ENCODE measurements around the gene COL23A1. TPM values are rescaled to one million over a fixed set of nuclear protein-coding genes. Genes with fewer than 3 reads are reported as not detected.

COL23A1 gene
- total RNA-seq, 1 experiment from 2014 or later, result 5.7 TPM

GRCh38 chr5:178547052-178547666 is 43.0 kb downstream of the COL23A1 start:
- Histone ChIP-seq H3K27me3 (ENCODE audit: low read length) (no peaks in the 10 kb centered on the region), H3K9me3 (ENCODE audit: low read length) (no peaks in the 10 kb centered on the region), H4K20me1 (ENCODE audit: insufficient read depth, low read depth, low read length) (no peaks in the 10 kb centered on the region), H3K9ac (ENCODE audit: low read length) (no peak overlapping the region), H2AFZ (ENCODE audit: low read length) (no peak overlapping the region), H3K27ac (ENCODE audit: low read length) (no peak overlapping the region), H3K4me3 (ENCODE audit: low read length) (no peak overlapping the region), H3K79me2 (ENCODE audit: low read length) (no peaks in the 10 kb centered on the region), H3K4me2 (ENCODE audit: low read depth, low read length, poor library complexity, severe bottlenecking) (no peak overlapping the region), H3K36me3 (ENCODE audit: insufficient read depth, low read length) (no peaks in the 10 kb centered on the region), H3K9me2 (replicated peaks; ENCODE audit: insufficient read depth, low read length) (no peaks in the 10 kb centered on the region), H3K4me1 (ENCODE audit: low read length) (peaks cover 3% of the 10 kb centered on the region; the same call in 1 of the 2 replicates)
- DNase-seq, result peak; percentile 50

- no peaks in the 10 kb centered on the region for H4K20me1 ChIP-seq (ENCODE audit: insufficient read depth, low read depth, low read length)
- no peaks in the 10 kb centered on the region for H3K9me3 ChIP-seq (ENCODE audit: low read length)
- H3K79me2 ChIP-seq (ENCODE audit: low read length), result no peaks in the 10 kb centered on the region
- no peak overlapping the region for H2AFZ ChIP-seq (ENCODE audit: low read length)
- H3K9me2 ChIP-seq (replicated peaks; ENCODE audit: insufficient read depth, low read length), result no peaks in the 10 kb centered on the region
- H3K4me1 ChIP-seq (ENCODE audit: low read length), result peaks cover 3% of the 10 kb centered on the region; the same call in 1 of the 2 replicates
- H3K4me3 ChIP-seq (ENCODE audit: low read length), result no peak overlapping the region
- no peaks in the 10 kb centered on the region for H3K27me3 ChIP-seq (ENCODE audit: low read length)
- no peaks in the 10 kb centered on the region for H3K36me3 ChIP-seq (ENCODE audit: insufficient read depth, low read length)
- DNase-seq, result no peak
- H3K27ac ChIP-seq (ENCODE audit: low read length), result no peak overlapping the region
- no peak overlapping the region for H3K9ac ChIP-seq (ENCODE audit: low read length)
- H3K4me2 ChIP-seq (ENCODE audit: low read depth, low read length, poor library complexity, severe bottlenecking), result no peak overlapping the region
Observed at GRCh38 chr5:178546675-178547033, 43.5 kb downstream of the COL23A1 start.

GRCh38 chr5:178545941-178546674 is 44.1 kb downstream of the COL23A1 start:
- H3K4me2 ChIP-seq (ENCODE audit: low read depth, low read length, poor library complexity, severe bottlenecking), result no peak overlapping the region
- H3K36me3 ChIP-seq (ENCODE audit: insufficient read depth, low read length), result no peaks in the 10 kb centered on the region
- H3K27me3 ChIP-seq (ENCODE audit: low read length), result no peaks in the 10 kb centered on the region
- no peaks in the 10 kb centered on the region for H3K9me3 ChIP-seq (ENCODE audit: low read length)
- no peak overlapping the region for H2AFZ ChIP-seq (ENCODE audit: low read length)
- H3K9me2 ChIP-seq (replicated peaks; ENCODE audit: insufficient read depth, low read length), result no peaks in the 10 kb centered on the region
- no peak for DNase-seq
- H3K79me2 ChIP-seq (ENCODE audit: low read length), result no peaks in the 10 kb centered on the region
- H3K9ac ChIP-seq (ENCODE audit: low read length), result no peak overlapping the region
- no peak overlapping the region for H3K4me3 ChIP-seq (ENCODE audit: low read length)
- H3K27ac ChIP-seq (ENCODE audit: low read length), result no peak overlapping the region
- H4K20me1 ChIP-seq (ENCODE audit: insufficient read depth, low read depth, low read length), result no peaks in the 10 kb centered on the region
- peaks cover 3% of the 10 kb centered on the region; the same call in 1 of the 2 replicates for H3K4me1 ChIP-seq (ENCODE audit: low read length)

GRCh38 chr5:178545176-178545575 is 45.0 kb downstream of the COL23A1 start:
- DNase-seq, result no peak
- Histone ChIP-seq H3K9ac (ENCODE audit: low read length) (no peak overlapping the region), H3K27me3 (ENCODE audit: low read length) (no peaks in the 10 kb centered on the region), H3K4me2 (ENCODE audit: low read depth, low read length, poor library complexity, severe bottlenecking) (no peak overlapping the region), H3K79me2 (ENCODE audit: low read length) (no peaks in the 10 kb centered on the region), H3K27ac (ENCODE audit: low read length) (no peak overlapping the region), H4K20me1 (ENCODE audit: insufficient read depth, low read depth, low read length) (no peaks in the 10 kb centered on the region), H3K4me1 (ENCODE audit: low read length) (peaks cover 3% of the 10 kb centered on the region; the same call in 1 of the 2 replicates), H3K36me3 (ENCODE audit: insufficient read depth, low read length) (no peaks in the 10 kb centered on the region), H3K9me3 (ENCODE audit: low read length) (no peaks in the 10 kb centered on the region), H3K4me3 (ENCODE audit: low read length) (no peak overlapping the region), H3K9me2 (replicated peaks; ENCODE audit: insufficient read depth, low read length) (no peaks in the 10 kb centered on the region), H2AFZ (ENCODE audit: low read length) (no peak overlapping the region)

- Histone ChIP-seq H3K79me2 (ENCODE audit: low read length) (no peaks in the 10 kb centered on the region), H3K36me3 (ENCODE audit: insufficient read depth, low read length) (no peaks in the 10 kb centered on the region), H4K20me1 (ENCODE audit: insufficient read depth, low read depth, low read length) (no peaks in the 10 kb centered on the region), H2AFZ (ENCODE audit: low read length) (no peak overlapping the region), H3K4me1 (ENCODE audit: low read length) (peaks cover 3% of the 10 kb centered on the region; the same call in 1 of the 2 replicates), H3K9me2 (replicated peaks; ENCODE audit: insufficient read depth, low read length) (no peaks in the 10 kb centered on the region), H3K27me3 (ENCODE audit: low read length) (no peaks in the 10 kb centered on the region), H3K9me3 (ENCODE audit: low read length) (no peaks in the 10 kb centered on the region), H3K4me2 (ENCODE audit: low read depth, low read length, poor library complexity, severe bottlenecking) (no peak overlapping the region), H3K9ac (ENCODE audit: low read length) (no peak overlapping the region), H3K4me3 (ENCODE audit: low read length) (no peak overlapping the region), H3K27ac (ENCODE audit: low read length) (no peak overlapping the region)
- no peak for DNase-seq
Observed at GRCh38 chr5:178544166-178544834, 45.9 kb downstream of the COL23A1 start.

GRCh38 chr5:178542455-178542854 is 47.7 kb downstream of the COL23A1 start:
- no peaks in the 10 kb centered on the region for H4K20me1 ChIP-seq (ENCODE audit: insufficient read depth, low read depth, low read length)
- no peak overlapping the region for H3K4me2 ChIP-seq (ENCODE audit: low read depth, low read length, poor library complexity, severe bottlenecking)
- H3K4me3 ChIP-seq (ENCODE audit: low read length), result no peak overlapping the region
- H3K9me2 ChIP-seq (replicated peaks; ENCODE audit: insufficient read depth, low read length), result no peaks in the 10 kb centered on the region
- no peaks in the 10 kb centered on the region for H3K27me3 ChIP-seq (ENCODE audit: low read length)
- no peak for DNase-seq
- H3K9ac ChIP-seq (ENCODE audit: low read length), result no peak overlapping the region
- H3K4me1 ChIP-seq (ENCODE audit: low read length), result peaks cover 3% of the 10 kb centered on the region; the same call in 1 of the 2 replicates
- H3K9me3 ChIP-seq (ENCODE audit: low read length), result no peaks in the 10 kb centered on the region
- no peak overlapping the region for H3K27ac ChIP-seq (ENCODE audit: low read length)
- no peak overlapping the region for H2AFZ ChIP-seq (ENCODE audit: low read length)
- no peaks in the 10 kb centered on the region for H3K36me3 ChIP-seq (ENCODE audit: insufficient read depth, low read length)
- no peaks in the 10 kb centered on the region for H3K79me2 ChIP-seq (ENCODE audit: low read length)

- Histone ChIP-seq H3K27ac (ENCODE audit: low read length) (no peak overlapping the region), H3K9ac (ENCODE audit: low read length) (no peak overlapping the region)
- no peak for DNase-seq
Observed at GRCh38 chr5:178540526-178540925, 49.7 kb downstream of the COL23A1 start.

GRCh38 chr5:178538741-178539229 is 51.4 kb downstream of the COL23A1 start:
- Histone ChIP-seq H3K4me2 (ENCODE audit: low read depth, low read length, poor library complexity, severe bottlenecking) (no peak overlapping the region), H2AFZ (ENCODE audit: low read length) (no peak overlapping the region), H4K20me1 (ENCODE audit: insufficient read depth, low read depth, low read length) (no peaks in the 10 kb centered on the region)

More at GRCh38 chr5:178540526-178540925, 49.7 kb downstream of the COL23A1 start:
- H3K9me3 ChIP-seq (ENCODE audit: low read length), result no peaks in the 10 kb centered on the region
- no peaks in the 10 kb centered on the region for H3K36me3 ChIP-seq (ENCODE audit: insufficient read depth, low read length)
- H3K4me3 ChIP-seq (ENCODE audit: low read length), result no peak overlapping the region
- no peaks in the 10 kb centered on the region for H3K79me2 ChIP-seq (ENCODE audit: low read length)
- H3K4me1 ChIP-seq (ENCODE audit: low read length), result no peaks in the 10 kb centered on the region
- H2AFZ ChIP-seq (ENCODE audit: low read length), result no peak overlapping the region
- no peaks in the 10 kb centered on the region for H3K9me2 ChIP-seq (replicated peaks; ENCODE audit: insufficient read depth, low read length)
- H4K20me1 ChIP-seq (ENCODE audit: insufficient read depth, low read depth, low read length), result no peaks in the 10 kb centered on the region
- H3K27me3 ChIP-seq (ENCODE audit: low read length), result no peaks in the 10 kb centered on the region
- H3K4me2 ChIP-seq (ENCODE audit: low read depth, low read length, poor library complexity, severe bottlenecking), result no peak overlapping the region

More at GRCh38 chr5:178538741-178539229, 51.4 kb downstream of the COL23A1 start:
- Histone ChIP-seq H3K27me3 (ENCODE audit: low read length) (no peaks in the 10 kb centered on the region), H3K9me3 (ENCODE audit: low read length) (no peaks in the 10 kb centered on the region), H3K27ac (ENCODE audit: low read length) (no peak overlapping the region), H3K4me1 (ENCODE audit: low read length) (no peaks in the 10 kb centered on the region), H3K79me2 (ENCODE audit: low read length) (no peaks in the 10 kb centered on the region), H3K9me2 (replicated peaks; ENCODE audit: insufficient read depth, low read length) (no peaks in the 10 kb centered on the region), H3K4me3 (ENCODE audit: low read length) (no peak overlapping the region), H3K9ac (ENCODE audit: low read length) (no peak overlapping the region), H3K36me3 (ENCODE audit: insufficient read depth, low read length) (no peaks in the 10 kb centered on the region)
- DNase-seq, result no peak
